HEK293 (cell line): ENCODE results near the gene DCTN1.
A peak's percentile ranks its signal among the peaks of the same experiment; 100 is the strongest.

Experiments used
- GFI1B ChIP-seq: fragments of 450-650 bp; formaldehyde crosslinking; IDR thresholded peaks from 2 replicates; pipeline ENCODE4 v1.5.1; 2016; ENCODE audit warnings: missing biosample characterization, missing genetic modification characterization
- GLIS2 ChIP-seq: fragments of 450-650 bp; formaldehyde crosslinking; IDR thresholded peaks from 2 replicates; pipeline ENCODE4 v1.5.1; 2016; ENCODE audit warnings: missing biosample characterization, missing genetic modification characterization
- KLF17 ChIP-seq: fragments of 450-650 bp; formaldehyde crosslinking; IDR thresholded peaks from 2 replicates; pipeline ENCODE4 v1.5.1; 2016; ENCODE audit warnings: missing biosample characterization, missing genetic modification characterization
- OSR2 ChIP-seq: fragments of 450-650 bp; formaldehyde crosslinking; IDR thresholded peaks from 2 replicates; pipeline ENCODE4 v1.5.1; 2016; ENCODE audit warnings: missing biosample characterization, missing genetic modification characterization
- PATZ1 ChIP-seq: fragments of 450-650 bp; formaldehyde crosslinking; IDR thresholded peaks from 2 replicates; pipeline ENCODE4 v1.5.1; 2016; ENCODE audit warnings: missing biosample characterization, missing genetic modification characterization
- SCRT2 ChIP-seq: fragments of 450-650 bp; formaldehyde crosslinking; IDR thresholded peaks from 2 replicates; pipeline ENCODE4 v1.5.1; 2016; ENCODE audit warnings: missing biosample characterization, missing genetic modification characterization
- SETDB1 ChIP-seq: IDR thresholded peaks from one replicate; pipeline ENCODE4 v1.6.1; 2017; ENCODE audit warnings: mild to moderate bottlenecking, low read length, moderate library complexity, mixed read lengths; ENCODE audit not compliant: insufficient read length
- SP2 ChIP-seq: fragments of 450-650 bp; formaldehyde crosslinking; IDR thresholded peaks from 2 replicates; pipeline ENCODE4 v1.5.1; 2016; ENCODE audit warnings: missing biosample characterization, missing genetic modification characterization
- SP7 ChIP-seq: fragments of 450-650 bp; formaldehyde crosslinking; IDR thresholded peaks from 2 replicates; pipeline ENCODE4 v1.5.1; 2016; ENCODE audit warnings: missing biosample characterization, missing genetic modification characterization
- TSHZ1 ChIP-seq: fragments of 450-650 bp; formaldehyde crosslinking; IDR thresholded peaks from 2 replicates; pipeline ENCODE4 v1.5.1; 2016; ENCODE audit warnings: missing biosample characterization, missing genetic modification characterization, borderline replicate concordance
- ZBTB26 ChIP-seq: fragments of 450-650 bp; formaldehyde crosslinking; optimal IDR thresholded peaks from 2 replicates; pipeline ENCODE3; 2016; ENCODE audit warnings: missing biosample characterization, mild to moderate bottlenecking, missing genetic modification characterization
- ZIC2 ChIP-seq: fragments of 450-650 bp; formaldehyde crosslinking; IDR thresholded peaks from 2 replicates; pipeline ENCODE4 v1.5.1; 2016; ENCODE audit warnings: missing biosample characterization, missing genetic modification characterization
- ZNF10 ChIP-seq: fragments of 450-650 bp; formaldehyde crosslinking; IDR thresholded peaks from 2 replicates; pipeline ENCODE4 v1.5.1; 2017; ENCODE audit warnings: missing biosample characterization, missing genetic modification characterization
- ZNF121 ChIP-seq: fragments of 450-650 bp; formaldehyde crosslinking; IDR thresholded peaks from 2 replicates; pipeline ENCODE4 v1.5.1; 2016; ENCODE audit warnings: missing biosample characterization, missing genetic modification characterization
- ZNF157 ChIP-seq: fragments of 450-650 bp; formaldehyde crosslinking; IDR thresholded peaks from 2 replicates; pipeline ENCODE4 v1.5.1; 2016; ENCODE audit warnings: missing biosample characterization, missing genetic modification characterization
- ZNF18 ChIP-seq: fragments of 450-650 bp; formaldehyde crosslinking; IDR thresholded peaks from 2 replicates; pipeline ENCODE4 v1.5.1; 2016; ENCODE audit warnings: missing biosample characterization, missing genetic modification characterization
- ZNF239 ChIP-seq: fragments of 450-650 bp; formaldehyde crosslinking; IDR thresholded peaks from 2 replicates; pipeline ENCODE4 v1.5.1; 2016; ENCODE audit warnings: missing biosample characterization, missing genetic modification characterization
- ZNF292 ChIP-seq: fragments of 450-650 bp; formaldehyde crosslinking; IDR thresholded peaks from 2 replicates; pipeline ENCODE4 v1.5.1; 2016; ENCODE audit warnings: low read depth, missing biosample characterization, missing genetic modification characterization, borderline replicate concordance
- ZNF513 ChIP-seq: fragments of 450-650 bp; IDR thresholded peaks from 2 replicates; pipeline ENCODE4 v1.5.1; 2018; ENCODE audit warnings: missing biosample characterization, missing genetic modification characterization
- ZNF623 ChIP-seq: fragments of 450-650 bp; formaldehyde crosslinking; IDR thresholded peaks from 2 replicates; pipeline ENCODE4 v1.5.1; 2016; ENCODE audit warnings: missing biosample characterization, missing genetic modification characterization
- ZNF629 ChIP-seq: fragments of 450-650 bp; formaldehyde crosslinking; IDR thresholded peaks from 2 replicates; pipeline ENCODE4 v1.5.1; 2017; ENCODE audit warnings: missing biosample characterization, missing genetic modification characterization
- ZNF654 ChIP-seq: fragments of 450-650 bp; formaldehyde crosslinking; IDR thresholded peaks from 2 replicates; pipeline ENCODE4 v1.5.1; 2016; ENCODE audit warnings: low read depth, missing biosample characterization, missing genetic modification characterization
- ZNF701 ChIP-seq: fragments of 450-650 bp; formaldehyde crosslinking; IDR thresholded peaks from 2 replicates; pipeline ENCODE4 v1.5.1; 2016; ENCODE audit warnings: missing biosample characterization, missing genetic modification characterization
- ZNF837 ChIP-seq: fragments of 450-650 bp; formaldehyde crosslinking; IDR thresholded peaks from 2 replicates; pipeline ENCODE4 v1.5.1; 2016; ENCODE audit warnings: missing biosample characterization, missing genetic modification characterization

Gene DCTN1

GRCh38 chr2:74426181-74426758 lies 46.2 kb upstream of the DCTN1 start (continued):
- TF ChIP-seq ZNF654 (tag by site-specific recombination) (no peak), ZNF701 (tag by site-specific recombination) (no peak), SP2 (tag by site-specific recombination) (no peak), KLF17 (tag by site-specific recombination) (0 out of 2 replicates have a peak, but pooled peaks have one; percentile 28), ZIC2 (tag by site-specific recombination) (peak; percentile 17; the same call in 1 of the 2 replicates), TSHZ1 (no peak), ZNF629 (tag by site-specific recombination) (peak; percentile 73), SETDB1 (no peak), ZNF121 (tag by site-specific recombination) (no peak), OSR2 (no peak), SP7 (tag by site-specific recombination) (no peak), SCRT2 (tag by site-specific recombination) (no peak), ZNF157 (tag by site-specific recombination) (no peak), ZNF10 (tag by site-specific recombination) (no peak), ZNF18 (tag by site-specific recombination) (no peak), ZBTB26 (tag by site-specific recombination) (no peak), ZNF837 (tag by site-specific recombination) (no peak), GFI1B (tag by site-specific recombination) (no peak), ZNF623 (tag by site-specific recombination) (no peak), ZNF292 (tag by site-specific recombination) (no peak), ZNF513 (tag by site-specific recombination) (no peak), ZNF239 (tag by site-specific recombination) (no peak), PATZ1 (peak; percentile 31; the same call in 1 of the 2 replicates), GLIS2 (tag by site-specific recombination) (peak; percentile 39; the same call in 1 of the 2 replicates)
